AG09319 (cell line): ENCODE data around the gene SPRYD4.
"Not testable (repeated sequence)": the region's sequence is repeated elsewhere in the genome, so short reads cannot be mapped to it uniquely, and the experiment has no call there.

Experiments
- DNase-seq: peaks from one replicate; pipeline ENCODE4 v3.0.0-alpha.2; 2010; ENCODE audit warnings: low read depth; ENCODE audit errors: extremely low read depth
- TF ChIP-seq, protein P1 (sequence below): IDR thresholded peaks from 2 replicates; pipeline ENCODE4 v1.5.1; 2011; ENCODE audit warnings: low read depth, mild to moderate bottlenecking, inconsistent platforms, low read length, moderate library complexity

Gene SPRYD4

DNA sequence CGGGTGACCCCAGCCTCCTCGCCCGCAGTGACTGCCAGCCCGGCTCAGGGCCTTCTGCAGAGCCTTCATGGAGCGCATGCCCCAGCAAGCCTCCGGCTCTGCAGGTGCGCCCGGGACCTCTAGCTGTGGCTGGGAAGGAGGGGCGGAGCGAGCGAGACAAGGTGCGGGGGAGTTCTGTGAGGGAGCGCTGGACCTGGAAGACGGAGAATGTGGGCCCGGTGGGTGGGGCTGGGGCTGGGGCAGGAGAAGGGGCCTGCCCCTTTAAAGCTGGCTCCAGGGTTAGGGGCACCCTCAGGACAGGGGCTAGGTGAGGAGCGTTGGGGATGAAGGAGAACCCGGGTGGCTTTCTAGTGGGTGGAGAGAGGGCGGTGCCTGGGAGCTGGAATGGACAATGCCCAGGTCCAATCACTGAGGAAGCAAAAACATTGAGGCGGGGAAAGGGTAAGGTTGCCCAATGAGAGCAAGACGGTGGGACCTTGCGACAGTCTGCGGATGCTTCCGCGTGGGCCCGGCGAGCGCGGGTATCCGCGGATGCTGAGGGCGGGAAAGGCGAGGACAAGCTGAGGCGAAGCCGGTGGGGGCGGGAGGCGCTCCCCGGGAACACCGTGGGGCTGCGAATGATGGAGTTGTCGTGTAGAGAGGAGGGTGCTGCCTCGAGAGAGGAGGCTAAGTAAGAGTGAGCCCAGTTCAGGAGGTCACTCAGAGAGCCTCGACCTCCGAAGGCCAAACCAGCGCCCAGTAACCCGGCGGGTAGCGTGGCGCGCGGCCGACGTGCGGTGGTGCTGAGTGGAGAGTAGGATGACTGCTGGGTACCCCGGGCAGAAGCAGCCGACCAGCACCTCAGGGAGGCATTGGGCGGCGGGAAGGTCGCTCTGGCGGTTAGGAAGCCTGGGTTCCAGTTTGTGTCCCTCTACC lies 19.9 kb downstream of the SPRYD4 start, which contains the start of gene GLS2:
Gene GLS2, minus strand, starts transcription at position 121 of the 915 bp plus-strand sequence. Its CDS starts 43 bp downstream, at position 78.
- TF ChIP-seq, protein P1, sequence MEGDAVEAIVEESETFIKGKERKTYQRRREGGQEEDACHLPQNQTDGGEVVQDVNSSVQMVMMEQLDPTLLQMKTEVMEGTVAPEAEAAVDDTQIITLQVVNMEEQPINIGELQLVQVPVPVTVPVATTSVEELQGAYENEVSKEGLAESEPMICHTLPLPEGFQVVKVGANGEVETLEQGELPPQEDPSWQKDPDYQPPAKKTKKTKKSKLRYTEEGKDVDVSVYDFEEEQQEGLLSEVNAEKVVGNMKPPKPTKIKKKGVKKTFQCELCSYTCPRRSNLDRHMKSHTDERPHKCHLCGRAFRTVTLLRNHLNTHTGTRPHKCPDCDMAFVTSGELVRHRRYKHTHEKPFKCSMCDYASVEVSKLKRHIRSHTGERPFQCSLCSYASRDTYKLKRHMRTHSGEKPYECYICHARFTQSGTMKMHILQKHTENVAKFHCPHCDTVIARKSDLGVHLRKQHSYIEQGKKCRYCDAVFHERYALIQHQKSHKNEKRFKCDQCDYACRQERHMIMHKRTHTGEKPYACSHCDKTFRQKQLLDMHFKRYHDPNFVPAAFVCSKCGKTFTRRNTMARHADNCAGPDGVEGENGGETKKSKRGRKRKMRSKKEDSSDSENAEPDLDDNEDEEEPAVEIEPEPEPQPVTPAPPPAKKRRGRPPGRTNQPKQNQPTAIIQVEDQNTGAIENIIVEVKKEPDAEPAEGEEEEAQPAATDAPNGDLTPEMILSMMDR, result no peak

DNA sequence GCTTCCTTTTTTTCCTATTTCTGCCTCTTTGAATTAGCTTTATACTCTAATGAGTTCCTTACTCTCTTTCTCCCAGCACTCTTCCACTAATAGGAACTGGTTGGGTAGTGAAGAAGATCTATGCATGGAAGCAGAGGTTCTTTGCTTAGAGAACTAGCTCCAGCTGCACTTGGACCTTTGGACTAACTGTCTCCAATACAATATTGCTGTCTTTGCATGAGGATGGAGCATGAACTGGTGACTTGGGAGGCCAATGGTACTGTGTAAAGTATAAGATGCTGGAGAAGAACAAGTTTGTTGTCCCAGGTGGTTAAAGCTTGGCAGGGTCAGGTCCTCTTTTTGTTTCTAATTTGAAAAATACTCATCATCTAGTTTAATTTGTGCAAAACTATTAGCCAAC lies 22.0 kb downstream of the SPRYD4 start:
- no peak for DNase-seq
- TF ChIP-seq, protein P1, result no peak

More for the DNA sequence above, 19.9 kb downstream of the SPRYD4 start, which contains the start of gene GLS2:
- DNase-seq, result peak; percentile 36

DNA sequence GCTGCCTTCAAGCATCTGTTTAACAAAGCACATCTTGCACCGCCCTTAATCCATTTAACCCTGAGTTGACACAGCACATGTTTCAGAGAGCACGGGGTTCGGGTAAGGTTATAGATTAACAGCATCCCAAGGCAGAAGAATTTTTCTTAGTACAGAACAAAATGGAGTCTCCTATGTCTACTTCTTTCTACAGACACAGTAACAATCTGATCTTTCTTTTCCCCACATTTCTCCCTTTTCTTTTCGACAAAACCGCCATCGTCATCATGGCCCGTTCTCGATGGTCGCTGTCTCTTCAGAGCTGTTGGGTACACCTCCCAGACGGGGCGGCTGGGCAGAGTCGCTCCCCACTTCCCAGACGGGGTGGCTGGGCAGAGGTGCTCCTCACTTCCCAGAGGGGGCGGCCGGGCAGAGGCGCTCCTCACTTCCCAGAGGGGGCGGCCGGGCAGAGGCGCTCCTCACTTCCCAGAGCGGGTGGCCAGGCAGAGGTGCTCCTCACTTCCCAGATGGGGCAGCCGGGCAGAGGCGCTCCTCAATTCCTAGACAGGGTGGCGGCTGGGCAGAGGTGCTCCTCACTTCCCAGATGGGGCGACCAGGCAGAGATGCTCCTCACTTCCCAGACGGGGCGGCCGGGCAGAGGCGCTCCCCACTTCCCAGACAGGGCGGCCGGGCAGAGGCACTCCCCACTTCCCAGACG lies 25.2 kb downstream of the SPRYD4 start:
- not testable (repeated sequence) for DNase-seq

DNA sequence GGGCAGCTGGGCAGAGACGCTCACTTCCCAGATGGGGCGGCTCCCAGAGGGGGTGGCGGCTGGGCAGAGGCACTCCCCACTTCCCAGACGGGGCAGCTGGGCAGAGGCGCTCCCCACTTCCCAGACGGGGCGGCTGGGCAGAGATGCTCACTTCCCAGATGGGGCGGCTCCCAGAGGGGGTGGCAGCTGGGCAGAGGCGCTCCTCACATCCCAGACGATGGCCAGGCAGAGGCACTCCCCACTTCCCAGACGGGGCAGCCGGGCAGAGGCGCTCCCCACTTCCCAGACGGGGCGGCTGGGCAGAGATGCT lies 25.7 kb downstream of the SPRYD4 start:
- DNase-seq, result not testable (repeated sequence)

DNA sequence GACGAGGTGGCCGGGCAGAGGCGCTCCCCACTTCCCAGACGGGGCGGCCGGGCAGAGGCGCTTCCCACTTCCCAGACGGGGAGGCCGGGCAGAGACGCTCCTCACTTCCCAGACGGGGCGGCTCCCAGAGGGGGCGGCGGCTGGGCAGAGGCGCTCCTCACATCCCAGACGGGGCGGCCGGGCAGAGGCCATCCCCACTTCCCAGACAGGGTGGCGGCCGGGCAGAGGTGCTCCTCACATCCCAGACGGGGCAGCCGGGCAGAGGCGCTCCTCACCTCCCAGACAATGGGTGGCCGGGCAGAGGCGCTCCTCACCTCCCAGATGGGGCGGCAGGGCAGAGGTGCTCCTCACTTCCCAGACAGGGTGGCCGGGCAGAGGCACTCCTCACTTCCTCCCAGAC lies 26.1 kb downstream of the SPRYD4 start:
- not testable (repeated sequence) for DNase-seq

DNA sequence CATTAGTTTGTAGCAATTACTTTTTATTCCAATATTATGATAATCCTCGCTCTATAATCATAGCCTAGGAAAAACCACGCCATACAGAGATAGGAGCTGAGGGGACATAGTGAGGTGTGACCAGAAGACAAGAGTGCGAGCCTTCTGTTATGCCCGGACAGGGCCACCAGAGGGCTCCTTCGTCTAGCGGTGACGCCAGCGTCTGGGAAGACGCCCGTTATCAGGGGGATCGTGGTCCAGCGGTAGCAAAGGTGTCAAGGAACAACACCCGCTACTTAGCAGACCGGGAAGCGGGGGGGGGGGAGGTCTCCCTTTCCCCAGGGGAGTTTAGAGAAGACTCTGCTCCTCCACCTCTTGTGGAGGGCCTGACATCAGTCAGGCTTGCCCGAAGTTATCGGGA lies 28.3 kb downstream of the SPRYD4 start:
- not testable (repeated sequence) for DNase-seq

DNA sequence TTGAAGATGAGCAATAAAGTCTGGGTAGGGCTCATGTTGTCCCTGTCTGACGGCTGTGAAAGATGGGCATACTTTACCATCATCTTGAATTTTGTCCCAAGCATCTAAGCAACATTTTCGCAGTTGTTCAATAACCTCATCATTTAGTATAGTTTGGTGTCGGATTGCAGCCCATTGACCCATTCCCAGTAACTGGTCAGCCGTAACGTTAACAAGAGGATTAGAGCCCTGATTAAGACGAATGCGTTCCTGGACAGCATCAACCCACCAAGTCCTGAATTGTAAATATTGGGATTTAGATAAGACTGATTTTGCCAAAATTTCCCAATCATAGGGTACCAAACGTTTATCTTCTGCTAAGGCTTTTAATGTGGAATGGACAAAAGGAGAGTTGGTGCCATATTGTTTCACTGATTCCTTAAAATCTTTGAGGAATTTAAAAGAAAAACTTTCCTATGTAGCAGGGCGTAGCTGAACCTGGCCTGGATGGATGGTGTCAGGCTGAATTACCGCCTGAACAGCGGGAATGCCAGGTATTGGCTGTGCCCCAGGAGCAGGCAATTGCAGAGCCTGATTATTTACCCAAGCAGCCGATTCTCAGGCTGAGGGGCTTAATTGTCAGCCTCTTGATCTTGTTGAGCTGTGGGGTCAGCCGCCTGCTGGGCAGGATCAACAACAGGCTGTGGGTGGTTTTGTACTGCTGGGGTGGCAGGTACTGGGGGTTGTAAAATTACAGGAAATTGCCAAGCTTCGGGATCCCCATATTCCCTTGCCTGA lies 29.9 kb downstream of the SPRYD4 start:
- not testable (repeated sequence) for DNase-seq

More for the DNA sequence above, 28.3 kb downstream of the SPRYD4 start:
- TF ChIP-seq, protein P1, result peak; percentile 44

DNA sequence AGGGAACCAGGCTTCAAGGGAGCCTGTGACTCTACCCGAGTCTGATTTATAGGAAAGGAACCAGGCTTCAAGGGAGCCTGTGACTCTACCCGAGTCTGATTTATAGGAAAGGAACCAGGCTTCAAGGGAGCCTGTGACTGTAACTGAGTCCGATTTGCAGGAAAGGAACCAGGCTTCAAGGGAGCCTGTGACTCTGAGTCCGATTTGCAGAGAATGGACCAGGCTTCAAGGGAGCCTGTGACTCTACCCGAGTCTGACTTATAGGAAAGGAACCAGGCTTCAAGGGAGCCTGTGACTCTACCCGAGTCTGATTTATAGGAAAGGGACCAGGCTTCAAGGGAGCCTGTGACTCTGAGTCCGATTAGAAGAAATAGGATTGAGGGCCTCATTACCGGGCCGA lies 31.1 kb downstream of the SPRYD4 start:
- DNase-seq, result not testable (repeated sequence)

DNA sequence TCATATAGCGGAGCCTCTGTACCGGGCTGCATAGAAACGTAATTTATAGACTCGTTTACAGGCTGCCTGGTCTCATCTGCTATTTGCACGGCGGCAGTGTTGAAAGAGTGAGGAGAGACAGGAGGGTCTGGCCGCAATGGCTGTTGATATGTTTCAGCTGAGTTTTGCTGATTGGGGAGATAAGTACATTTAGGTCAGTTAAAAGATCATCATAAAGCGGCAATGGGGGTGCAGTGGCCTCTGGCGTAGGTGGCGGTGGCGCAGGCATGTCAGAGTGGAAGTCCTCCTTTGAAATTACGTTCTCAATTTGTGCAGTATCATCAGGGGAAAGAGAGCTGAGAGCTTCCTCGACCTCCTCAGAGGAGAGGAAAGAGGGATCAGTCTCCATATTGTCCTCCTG lies 31.5 kb downstream of the SPRYD4 start:
- not testable (repeated sequence) for DNase-seq

DNA sequence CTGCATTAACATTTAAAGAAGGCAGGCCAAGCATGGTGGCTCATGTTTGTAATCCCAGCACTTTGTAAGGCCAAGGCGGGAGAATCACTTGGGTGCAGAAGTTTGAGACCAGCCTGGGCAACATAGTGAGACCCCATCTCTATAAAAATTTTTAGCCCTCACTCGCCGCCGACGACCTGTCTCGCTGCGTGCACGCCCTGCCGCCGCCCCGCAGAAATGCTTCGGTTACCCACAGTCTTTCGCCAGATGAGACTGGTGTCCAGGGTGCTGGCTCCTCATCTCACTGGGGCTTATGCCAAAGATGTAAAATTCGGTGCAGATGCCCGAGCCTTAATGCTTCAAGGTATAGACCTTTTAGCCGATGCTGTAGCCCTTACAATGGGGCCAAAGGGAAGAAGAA lies 42.4 kb downstream of the SPRYD4 start:
- TF ChIP-seq, protein P1, result no peak
- DNase-seq, result no peak

DNA sequence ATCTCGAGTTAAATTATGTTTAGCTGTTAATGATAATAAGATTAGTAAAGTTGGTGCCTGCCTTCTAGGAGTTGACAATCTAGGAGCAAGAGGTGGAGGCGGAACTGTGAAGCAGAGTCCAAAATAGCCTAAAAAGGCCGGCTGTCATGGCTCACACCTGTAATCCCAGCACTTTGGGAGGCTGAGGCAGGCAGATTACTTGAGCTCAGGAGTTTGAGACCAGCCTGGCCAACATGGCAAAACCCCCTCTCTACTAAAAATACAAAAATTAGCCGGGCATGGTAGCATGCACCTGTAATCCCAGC lies 45.6 kb downstream of the SPRYD4 start:
- not testable (repeated sequence) for DNase-seq
